Pancreas (tissue), 10 donors: ENCODE measurements around the gene WRAP73. TPM values are rescaled to one million over a fixed set of nuclear protein-coding genes. Genes with fewer than 3 reads are reported as not detected.

Experiments
- ATAC-seq, 4 donors: fragments of 200-7000 bp; cut with Tn5 transposase; one replicate each; pipeline versions ENCODE4 v1.8.0 to v1.9.1; 2020; ENCODE audit warnings: mild to moderate bottlenecking in 4 of 4, moderate library complexity in 4 of 4
- DNase-seq, 6 donors: peaks; one replicate each; pipeline ENCODE4 v3.0.0-alpha.2; 2020
- FAIRE-seq: peaks from 2 replicates; lab custom pipeline; 2012; peaks lifted over from hg19 to GRCh38; lab: Jason Lieb, UNC
- H3K27ac ChIP-seq, 4 donors: fragments of 200-600 bp; sonication (generic); 1 replicate in 3 of 4; 2 replicates in 1 of 4; pipeline versions ENCODE4 v1.5.0 to v1.8.0; 2020
- H3K27me3 ChIP-seq, 4 donors: fragments of 200-600 bp; one replicate each; pipeline ENCODE4 v1.8.0; 2021
- H3K36me3 ChIP-seq, 3 donors: fragments of 200-600 bp; sonication (generic) in 1 of 3; one replicate each; pipeline versions ENCODE4 v1.5.0 to v1.8.0; 2020 to 2021
- H3K4me1 ChIP-seq, 3 donors: fragments of 200-600 bp; one replicate each; pipeline ENCODE4 v1.8.0; 2021
- H3K4me3 ChIP-seq, 4 donors: fragments of 200-600 bp; sonication (generic) in 2 of 4; one replicate each; pipeline versions ENCODE4 v1.5.0 to v1.8.0; 2020 to 2021
- H3K9me3 ChIP-seq, 4 donors: fragments of 200-600 bp; one replicate each; pipeline ENCODE4 v1.8.0; 2021
- WGBS, 2 donors: extraction: QIAGEN DNeasy Blood & Tissue Kit; methylation state at CpG; one replicate each; pipeline ENCODE4 v1.1.7; 2013; 5-methylcytosine and 5-hydroxymethylcytosine counted together
- intact Hi-C, 3 donors: fragments of 100-400 bp; cut with DNase I; formaldehyde crosslinking; loops; one replicate each; pipeline versions ENCODE4 v1.11.1 to v1.14.2; 2022
- polyA plus RNA-seq, 2 donors: library from polyadenylated mRNA; stranded (reverse); fragments of 200-250 nt; gene quantifications; one replicate each; pipeline ENCODE4 v1.2.3, GENCODE V29; 2013
- total RNA-seq, 6 donors: library from RNA; stranded (reverse); fragmentation: NEBNext Ultra II Directional in 4 of 6; extraction: Animal tissue kit (Norgen Biotek cat#: 25700) in 4 of 6; gene quantifications; one replicate each; pipeline versions ENCODE4 v1.2.1 to v1.2.4, GENCODE V29; 2021 to 2023
- TF ChIP-seq, protein P1 (sequence below), 4 donors: fragments of 200-600 bp; sonication (generic) in 3 of 4; IDR thresholded peaks; one replicate each; pipeline versions ENCODE4 v1.5.0 to v1.8.0; 2021; ENCODE audit warnings: antibody characterized with exemption in 4 of 4
- donor health status: healthy with polysubstance abuse.
- donor health status: DM: no; HTN: no; CAD: no; lungs with moderate emphysema.
- donor health status: DM: no; HTN: no; CAD: no.
- donor health status: control.
- donor health status: control.
- donor health status: Bipolar disorder and iron deficiency.
- donor health status: DM: yes; HTN: yes; CAD: no.
- donor health status: DM: no; HTN: no; CAD: no.
- donor health status: DM: no; HTN: no; CAD: no.
- donor health status: DM: yes; HTN: yes; CAD: no.

WRAP73 gene
- total and polyA plus RNA-seq, 8 donors = 6.7 to 26.2 (median 10.3) TPM

DNA sequence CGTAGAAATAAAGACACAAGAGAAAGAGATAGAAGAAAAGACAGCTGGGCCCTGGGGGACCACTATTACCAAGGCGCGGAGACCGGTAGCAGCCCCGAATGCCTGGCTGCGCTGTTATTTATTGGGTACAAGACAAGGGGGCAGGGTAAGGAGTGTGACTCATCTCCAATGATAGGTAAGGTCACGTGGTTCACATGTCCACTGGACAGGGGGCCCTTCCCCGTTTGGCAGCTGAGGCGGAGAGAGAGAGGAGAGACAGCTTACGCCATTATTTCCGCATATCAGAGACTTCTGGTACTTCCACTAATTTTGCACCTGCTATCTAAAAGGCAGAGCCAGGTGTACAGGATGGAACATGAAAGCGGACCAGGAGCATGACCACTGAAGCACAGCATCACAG is 29.2 kb downstream of the WRAP73 start:
- Histone ChIP-seq H3K36me3 (no peaks in the 10 kb centered on the region), H3K4me3 (no peak overlapping the region), H3K4me1 (peaks cover 0 to 11% (median 9%) of the 10 kb centered on the region in 3 donors), H3K27ac (no peak overlapping the region), H3K27me3 (no peaks in the 10 kb centered on the region), H3K9me3 (no peaks in the 10 kb centered on the region)
- FAIRE-seq (no peak), DNase-seq (peak in 1 of 6 donors; percentile 18), ATAC-seq (no peak)
- intact Hi-C loops = loop anchor here in 2 of 3 donors (5.0 to 10.0 kb wide), 2 partner anchors 128 to 166 kb away; partner anchors contain the start of gene ARHGEF16 (in 1 of the 2)
- TF ChIP-seq, protein P1, sequence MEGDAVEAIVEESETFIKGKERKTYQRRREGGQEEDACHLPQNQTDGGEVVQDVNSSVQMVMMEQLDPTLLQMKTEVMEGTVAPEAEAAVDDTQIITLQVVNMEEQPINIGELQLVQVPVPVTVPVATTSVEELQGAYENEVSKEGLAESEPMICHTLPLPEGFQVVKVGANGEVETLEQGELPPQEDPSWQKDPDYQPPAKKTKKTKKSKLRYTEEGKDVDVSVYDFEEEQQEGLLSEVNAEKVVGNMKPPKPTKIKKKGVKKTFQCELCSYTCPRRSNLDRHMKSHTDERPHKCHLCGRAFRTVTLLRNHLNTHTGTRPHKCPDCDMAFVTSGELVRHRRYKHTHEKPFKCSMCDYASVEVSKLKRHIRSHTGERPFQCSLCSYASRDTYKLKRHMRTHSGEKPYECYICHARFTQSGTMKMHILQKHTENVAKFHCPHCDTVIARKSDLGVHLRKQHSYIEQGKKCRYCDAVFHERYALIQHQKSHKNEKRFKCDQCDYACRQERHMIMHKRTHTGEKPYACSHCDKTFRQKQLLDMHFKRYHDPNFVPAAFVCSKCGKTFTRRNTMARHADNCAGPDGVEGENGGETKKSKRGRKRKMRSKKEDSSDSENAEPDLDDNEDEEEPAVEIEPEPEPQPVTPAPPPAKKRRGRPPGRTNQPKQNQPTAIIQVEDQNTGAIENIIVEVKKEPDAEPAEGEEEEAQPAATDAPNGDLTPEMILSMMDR (IDR thresholded peaks at IDR 0.05) = no peak
- WGBS, 2 donors = 72 to 83% methylated on average over 12 of the region's 12 CpGs

DNA sequence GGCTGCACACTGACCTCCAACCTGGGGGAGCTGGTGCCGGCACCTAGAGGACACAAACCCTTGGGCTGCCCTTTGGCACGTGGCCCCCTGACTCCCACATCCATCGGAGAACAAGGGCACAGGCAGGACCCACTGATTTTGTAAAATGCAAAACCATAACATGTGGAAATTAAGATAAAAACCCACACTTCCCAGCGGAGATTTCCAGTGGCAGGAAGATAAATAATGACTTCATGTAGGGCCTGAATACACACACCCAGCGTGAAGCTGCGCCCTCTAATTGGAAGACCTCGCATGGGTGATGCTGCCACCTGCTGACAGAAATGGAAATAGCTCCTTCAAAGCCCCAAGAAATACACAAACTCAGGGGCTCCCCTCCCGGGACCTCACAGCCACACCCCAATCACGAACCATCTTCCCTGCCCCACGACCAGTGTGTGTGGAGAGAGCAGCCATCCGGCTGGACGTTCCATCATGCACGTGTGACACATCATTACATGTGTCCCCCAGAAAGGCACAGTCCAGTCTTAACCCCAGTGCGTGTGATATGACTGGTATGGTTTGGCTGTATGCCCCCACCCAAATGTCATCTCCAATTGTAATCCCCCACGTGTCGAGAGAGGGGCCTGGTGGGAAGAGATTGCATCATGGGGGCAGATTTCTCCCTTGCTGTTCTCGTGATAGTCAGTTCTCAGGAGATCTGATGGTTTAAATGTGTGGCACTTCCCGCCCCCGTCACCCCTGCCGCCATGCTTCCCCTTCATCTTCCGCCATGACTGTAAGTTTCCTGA is 30.8 kb downstream of the WRAP73 start:
- no peaks in the 10 kb centered on the region for H3K36me3 ChIP-seq
- intact Hi-C loops = no loop called here
- no peaks in the 10 kb centered on the region for H3K9me3 ChIP-seq
- DNase-seq = peak in 5 of 6 donors; percentile 55 to 74 (median 61)
- peak; percentile 76 to 94 (median 89) for ATAC-seq
- H3K4me1 ChIP-seq = peaks cover 0 to 9% (median 8%) of the 10 kb centered on the region in 3 donors
- H3K27me3 ChIP-seq = no peaks in the 10 kb centered on the region
- TF ChIP-seq, protein P1 (IDR thresholded peaks at IDR 0.05) = peak; percentile 61 to 83 (median 73)
- H3K27ac ChIP-seq = no peak overlapping the region
- H3K4me3 ChIP-seq = no peak overlapping the region
- FAIRE-seq = no peak
- WGBS, 2 donors = 14 to 15% methylated on average over 17 to 21 of the region's 21 CpGs

DNA sequence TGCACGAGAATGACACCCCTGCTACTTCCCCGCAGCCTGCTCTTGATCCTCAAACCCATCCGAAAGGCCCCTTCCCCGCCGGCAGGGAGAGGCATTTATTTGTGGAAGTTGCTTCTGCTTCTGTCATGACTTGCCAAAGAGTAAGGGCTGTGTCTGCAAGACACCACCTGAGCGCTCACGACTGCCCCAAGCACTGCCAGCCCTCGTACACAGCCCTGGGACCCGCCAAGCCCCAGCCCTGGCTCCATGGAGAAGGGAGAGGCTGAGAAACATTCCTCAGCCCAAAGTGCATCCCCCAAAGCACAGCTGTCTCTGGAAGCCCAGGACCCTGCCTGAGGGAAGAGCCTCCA is 31.4 kb downstream of the WRAP73 start:
- Histone ChIP-seq H3K36me3 (no peaks in the 10 kb centered on the region), H3K27me3 (no peaks in the 10 kb centered on the region), H3K4me1 (peaks cover 0 to 5% (median 4%) of the 10 kb centered on the region in 3 donors), H3K27ac (no peak overlapping the region), H3K4me3 (no peak overlapping the region), H3K9me3 (no peaks in the 10 kb centered on the region)
- 53 to 58% methylated on average over 9 of the region's 9 CpGs for WGBS, 2 donors
- ATAC-seq (peak in 1 of 4 donors; percentile 16), FAIRE-seq (no peak), DNase-seq (peak in 1 of 6 donors; percentile 58)
- TF ChIP-seq, protein P1 (IDR thresholded peaks at IDR 0.05) = no peak
- intact Hi-C loops = no loop called here

DNA sequence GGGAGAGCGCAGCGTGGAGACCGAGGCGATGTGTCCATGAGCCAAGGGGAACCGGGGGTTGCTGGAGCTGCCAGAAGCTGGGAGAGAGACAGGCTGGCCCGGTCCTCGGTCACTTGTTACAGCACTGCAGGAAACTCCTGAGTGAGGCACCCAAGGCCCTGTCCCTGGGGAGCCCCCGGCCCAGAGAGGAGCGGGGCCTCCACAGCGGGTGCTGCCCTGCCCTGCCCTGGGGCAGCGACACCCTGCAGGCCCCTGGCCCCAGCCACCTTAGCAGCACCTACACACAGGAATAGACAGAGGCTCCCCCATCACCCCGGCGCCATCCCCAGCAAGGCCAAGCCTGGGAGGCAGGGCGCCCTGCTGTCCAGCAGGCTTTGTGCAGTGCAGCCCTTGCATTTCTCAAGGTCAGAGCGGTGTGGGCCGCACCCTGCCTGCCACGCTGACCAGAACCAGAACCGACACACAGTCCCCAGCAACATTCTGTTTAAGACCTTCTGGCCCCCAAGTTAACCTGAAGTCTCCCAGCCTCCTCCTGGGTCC is 32.0 kb downstream of the WRAP73 start:
- no peaks in the 10 kb centered on the region for H3K9me3 ChIP-seq
- no peak overlapping the region for H3K4me3 ChIP-seq
- H3K4me1 ChIP-seq = no peaks in the 10 kb centered on the region
- TF ChIP-seq, protein P1 (IDR thresholded peaks at IDR 0.05) = no peak
- 64 to 73% methylated on average over 18 of the region's 18 CpGs for WGBS, 2 donors
- FAIRE-seq = no peak
- no peak overlapping the region for H3K27ac ChIP-seq
- H3K27me3 ChIP-seq = no peaks in the 10 kb centered on the region
- intact Hi-C loops = no loop called here
- peak in 1 of 6 donors; percentile 56 for DNase-seq
- H3K36me3 ChIP-seq = no peaks in the 10 kb centered on the region
- no peak for ATAC-seq

DNA sequence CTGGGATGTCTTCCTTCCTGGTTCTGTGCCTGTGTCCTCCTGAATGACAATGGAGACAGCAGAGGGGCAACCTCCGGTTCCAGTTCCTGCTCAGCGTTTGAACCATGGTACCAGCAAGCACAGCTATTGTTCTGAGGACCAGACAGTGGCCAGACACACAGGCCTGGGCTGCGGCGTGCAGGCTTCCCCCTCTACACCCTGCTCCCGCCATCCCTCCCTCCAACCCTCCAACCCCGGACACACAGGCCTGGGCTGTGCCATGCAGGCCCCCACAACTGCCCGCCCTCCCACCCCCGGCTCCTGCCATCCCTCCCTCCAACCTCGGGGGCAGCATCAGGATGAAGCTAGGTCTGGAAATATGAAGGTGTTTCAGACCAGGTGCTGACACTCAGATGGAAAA is 33.0 kb downstream of the WRAP73 start:
- WGBS, 2 donors = 64% methylated on average over 8 to 9 of the region's 9 CpGs
- H3K27ac ChIP-seq = no peak overlapping the region
- no peaks in the 10 kb centered on the region for H3K9me3 ChIP-seq
- intact Hi-C loops = no loop called here
- no peaks in the 10 kb centered on the region for H3K4me1 ChIP-seq
- TF ChIP-seq, protein P1 (IDR thresholded peaks at IDR 0.05) = no peak
- no peak overlapping the region for H3K4me3 ChIP-seq
- DNase-seq = peak in 1 of 6 donors; percentile 46
- no peak for ATAC-seq
- H3K27me3 ChIP-seq = no peaks in the 10 kb centered on the region
- H3K36me3 ChIP-seq = no peaks in the 10 kb centered on the region
- FAIRE-seq = no peak
